K562 (cell line): ENCODE measurements around the gene EHBP1L1. TPM values are rescaled to one million over a fixed set of nuclear protein-coding genes. Genes with fewer than 3 reads are reported as not detected.

Experiments
- ARID3A ChIP-seq: IDR thresholded peaks from 2 replicates; pipeline ENCODE4 v1.6.1; 2012; ENCODE audit warnings: low read depth, low read length, improper control_type of control experiment, borderline replicate concordance
- FOXP1 ChIP-seq: sonication (generic); formaldehyde crosslinking; IDR thresholded peaks from 2 replicates; pipeline ENCODE4 v1.8.0; 2022; ENCODE audit warnings: mild to moderate bottlenecking, missing genetic modification reagents
- NR1H2 ChIP-seq: sonication (generic); formaldehyde crosslinking; IDR thresholded peaks from 2 replicates; pipeline ENCODE4 v1.4.0; 2020; ENCODE audit warnings: mild to moderate bottlenecking, missing genetic modification reagents
- PURB ChIP-seq: sonication (generic); formaldehyde crosslinking; IDR thresholded peaks from 2 replicates; pipeline ENCODE4 v1.9.0; 2021; ENCODE audit warnings: low read depth, mild to moderate bottlenecking, missing genetic modification reagents
- REST ChIP-seq, 2 experiments: fragments of 450-650 bp; formaldehyde crosslinking in 1 of 2; IDR thresholded peaks; 2 replicates each; pipeline versions ENCODE4 v1.4.0 to v1.6.1; 2014 to 2020; ENCODE audit warnings: mild to moderate bottlenecking in 2 of 2, borderline replicate concordance in 1 of 2, low read depth in 1 of 2
- SMARCA5 ChIP-seq: fragments of 450-650 bp; IDR thresholded peaks from 2 replicates; pipeline ENCODE4 v1.6.1; 2016
- ZBTB34 ChIP-seq: fragments of 250-450 bp; sonication (Bioruptor Pico); IDR thresholded peaks from 2 replicates; pipeline ENCODE4 v1.8.0; 2021; ENCODE audit warnings: mild to moderate bottlenecking, moderate library complexity
- ZBTB5 ChIP-seq: fragments of 450-650 bp; IDR thresholded peaks from 2 replicates; pipeline ENCODE4 v1.6.1; 2017; ENCODE audit warnings: antibody characterized with exemption
- ZNF280B ChIP-seq: fragments of 250-450 bp; sonication (Bioruptor Pico); IDR thresholded peaks from 2 replicates; pipeline ENCODE4 v1.5.1; 2021; ENCODE audit warnings: mild to moderate bottlenecking
- ZNF778 ChIP-seq: fragments of 450-650 bp; formaldehyde crosslinking; IDR thresholded peaks from 2 replicates; pipeline ENCODE4 v1.4.0; 2020; ENCODE audit warnings: mild to moderate bottlenecking, moderate library complexity
- polyA plus RNA-seq, 8 experiments: library from polyadenylated mRNA; depleted of rRNA in 4 of 8; stranded (reverse) in 5 of 8; unstranded in 3 of 8; fragments of >200 nt; fragmentation: Nextera tagmentation in 2 of 8; fragmentation: Illumina TruSeq in 1 of 8; extraction: Ambion mirVana in 2 of 8; extraction: Trizol in 1 of 8; gene quantifications; 2 replicates each; pipeline versions ENCODE4 v1.2.1 to v1.2.3, GENCODE V29; 2011 to 2014; ENCODE audit warnings: inconsistent platforms in 1 of 8, missing spikeins in 1 of 8
- total RNA-seq, 7 experiments: library from RNA; depleted of rRNA in 6 of 7; stranded (reverse); fragments of >200 nt in 6 of 7; fragmentation: Illumina TruSeq in 2 of 7; extraction: Trizol in 2 of 7; gene quantifications; 2 replicates each; pipeline versions ENCODE4 v1.2.1 to v1.2.3, GENCODE V29; 2011 to 2021; ENCODE audit warnings: low replicate concordance in 1 of 7

Gene EHBP1L1
- total and polyA plus RNA-seq, 9 of the 15 experiments (the other 6 are each of a cell fraction or from before 2014, with no cell fraction given) = 0.03 to 87.1 (median 26.3) TPM

GRCh38 chr11:65569973-65570918 is 5.6 kb upstream of the EHBP1L1 start, which contains the start of gene ZNRD2 (continued):
- TF ChIP-seq ARID3A = no peak
- no peak for TF ChIP-seq ZBTB34 (CRISPR knock-in tag)
- peak; percentile 71; the same call in 1 of the 2 replicates for TF ChIP-seq REST (IDR thresholded peaks at IDR 0.05; ENCODE audit: borderline replicate concordance)
- no peak for TF ChIP-seq REST (CRISPR knock-in tag; IDR thresholded peaks at IDR 0.05; ENCODE audit: low read depth)
- TF ChIP-seq ZNF280B = no peak
- peak; percentile 19 for TF ChIP-seq FOXP1 (CRISPR knock-in tag)
- no peak for TF ChIP-seq SMARCA5
- TF ChIP-seq NR1H2 (CRISPR knock-in tag) = no peak
- no peak for TF ChIP-seq PURB
- TF ChIP-seq ZBTB5 = no peak
- TF ChIP-seq ZNF778 (CRISPR knock-in tag) = no peak
